Measurements from ENCODE around the gene FCHSD2. TPM values are rescaled to one million over a fixed set of nuclear protein-coding genes. Genes with fewer than 3 reads are reported as not detected.
"Not testable (repeated sequence)": the region's sequence is repeated elsewhere in the genome, so short reads cannot be mapped to it uniquely, and the experiment has no call there.

The FCHSD2 gene
- total RNA-seq, 2 donors from 2014 or later, result 20.0 to 22.1 TPM

- ATAC-seq (no peak), DNase-seq (no peak)
- intact Hi-C loops (cut with DNase I, micrococcal nuclease), result no loop called here
Measured at GRCh38 chr11:73047773-73048371, 94.2 kb downstream of the FCHSD2 start.

GRCh38 chr11:73040046-73040445, 102.1 kb downstream of the FCHSD2 start:
- no peak for ATAC-seq
- DNase-seq, result no peak
- intact Hi-C loops (cut with DNase I, micrococcal nuclease), result no loop called here

- ATAC-seq, result peak; percentile 78
- no peak for DNase-seq
- intact Hi-C loops (cut with DNase I, micrococcal nuclease), result no loop called here
Measured at GRCh38 chr11:73034777-73035176, 107.3 kb downstream of the FCHSD2 start.

- no peak for DNase-seq
Measured at GRCh38 chr11:73034331-73034730, 107.8 kb downstream of the FCHSD2 start.

GRCh38 chr11:73030130-73030529, 112.0 kb downstream of the FCHSD2 start:
- ATAC-seq (no peak), DNase-seq (no peak)
- intact Hi-C loops (cut with DNase I, micrococcal nuclease), result no loop called here

More at GRCh38 chr11:73034331-73034730, 107.8 kb downstream of the FCHSD2 start:
- ATAC-seq, result no peak
- intact Hi-C loops (cut with DNase I, micrococcal nuclease), result no loop called here

- ATAC-seq (no peak), DNase-seq (no peak)
- intact Hi-C loops (cut with DNase I, micrococcal nuclease), result no loop called here
Measured at GRCh38 chr11:73029403-73029802, 112.7 kb downstream of the FCHSD2 start.

GRCh38 chr11:73028611-73029010, 113.5 kb downstream of the FCHSD2 start:
- ATAC-seq (no peak), DNase-seq (no peak)
- intact Hi-C loops (cut with DNase I, micrococcal nuclease), result no loop called here

GRCh38 chr11:73027840-73028239, 114.3 kb downstream of the FCHSD2 start:
- intact Hi-C loops (cut with DNase I, micrococcal nuclease); DNase-seq; ATAC-seq: not testable (repeated sequence)

GRCh38 chr11:73024639-73025038, 117.5 kb downstream of the FCHSD2 start:
- ATAC-seq, result no peak
- DNase-seq, result no peak
- intact Hi-C loops (cut with DNase I, micrococcal nuclease), result no loop called here

GRCh38 chr11:73019996-73020395, 122.1 kb downstream of the FCHSD2 start:
- peak; percentile 26 for ATAC-seq
- intact Hi-C loops (cut with DNase I, micrococcal nuclease), result no loop called here

GRCh38 chr11:73019449-73019848, 122.7 kb downstream of the FCHSD2 start:
- DNase-seq (no peak), ATAC-seq (no peak)
- intact Hi-C loops (cut with DNase I, micrococcal nuclease), result no loop called here

More at GRCh38 chr11:73019996-73020395, 122.1 kb downstream of the FCHSD2 start:
- DNase-seq, result no peak

- intact Hi-C loops (cut with DNase I, micrococcal nuclease), result no loop called here
- no peak for DNase-seq
- no peak for ATAC-seq
Measured at GRCh38 chr11:73018856-73019255, 123.3 kb downstream of the FCHSD2 start.

- ATAC-seq (no peak), DNase-seq (no peak)
- intact Hi-C loops (cut with DNase I, micrococcal nuclease), result no loop called here
Measured at GRCh38 chr11:73017024-73017751, 124.9 kb downstream of the FCHSD2 start.

GRCh38 chr11:73013021-73013420, 129.1 kb downstream of the FCHSD2 start:
- ATAC-seq (no peak), DNase-seq (no peak)
- intact Hi-C loops (cut with DNase I, micrococcal nuclease), result no loop called here

GRCh38 chr11:73012121-73012863, 129.8 kb downstream of the FCHSD2 start:
- DNase-seq (no peak), ATAC-seq (no peak)
- intact Hi-C loops (cut with DNase I, micrococcal nuclease), result no loop called here

GRCh38 chr11:73011126-73011817, 130.8 kb downstream of the FCHSD2 start:
- intact Hi-C loops (cut with DNase I, micrococcal nuclease), result no loop called here
- no peak for ATAC-seq
- no peak for DNase-seq

GRCh38 chr11:73009972-73010371, 132.1 kb downstream of the FCHSD2 start:
- intact Hi-C loops (cut with DNase I, micrococcal nuclease), result no loop called here

GRCh38 chr11:73004088-73004487, 138.0 kb downstream of the FCHSD2 start:
- ATAC-seq, result no peak
- intact Hi-C loops (cut with DNase I, micrococcal nuclease), result no loop called here
- DNase-seq, result no peak

More at GRCh38 chr11:73009972-73010371, 132.1 kb downstream of the FCHSD2 start:
- no peak for ATAC-seq
- no peak for DNase-seq

- no peak for ATAC-seq
- intact Hi-C loops (cut with DNase I, micrococcal nuclease), result no loop called here
Measured at GRCh38 chr11:73003088-73003487, 139.0 kb downstream of the FCHSD2 start.

More at GRCh38 chr11:73003088-73003487, 139.0 kb downstream of the FCHSD2 start:
- no peak for DNase-seq

All from left colon (tissue), 2 donors.